PC-9 (cell line): Measurements from ENCODE around the gene RDH16. TPM values are rescaled to one million over a fixed set of nuclear protein-coding genes. Genes with fewer than 3 reads are reported as not detected.

Experiments used
- BruUV-seq: library from RNA; stranded (reverse); fragments of 400-500 nt; replicated peaks from 2 replicates; lab custom pipeline; 2021; lab: Mats Ljungman, UMichigan
- CTCF ChIA-PET: fragments of 300-600 bp; sonication (Branson Sonifier 250); formaldehyde crosslinking; loops from one replicate; lab custom pipeline; 2022; ENCODE audit warnings: antibody characterized with exemption; lab: Charles Lee
- POLR2A ChIA-PET: fragments of 300-600 bp; sonication (Branson Sonifier 250); formaldehyde crosslinking; loops from one replicate; lab custom pipeline; 2022; ENCODE audit warnings: antibody characterized with exemption; ENCODE audit not compliant: unreplicated experiment; lab: Charles Lee
- DNase-seq, 2 experiments: peaks; one replicate each; pipeline versions ENCODE4 v3.0.0 to v3.0.0-alpha.2; 2015 to 2022; ENCODE audit warnings: mixed read lengths in 1 of 2
- H2AFZ ChIP-seq: fragments of 200-600 bp; sonication (generic); 2 replicates; pipeline ENCODE4 v1.8.1; 2017; ENCODE audit warnings: antibody characterized with exemption
- H3F3A ChIP-seq: fragments of 200-600 bp; sonication (generic); 2 replicates; pipeline ENCODE4 v1.8.1; 2017; ENCODE audit warnings: antibody characterized with exemption, mild to moderate bottlenecking, low read depth; ENCODE audit not compliant: insufficient read depth
- H3K27ac ChIP-seq: fragments of 200-600 bp; sonication (generic); 2 replicates; pipeline ENCODE4 v1.6.1; 2016; ENCODE audit warnings: mixed run types
- H3K27me3 ChIP-seq: fragments of 200-600 bp; sonication (generic); 2 replicates; pipeline ENCODE4 v1.6.1; 2016; ENCODE audit warnings: low read depth, mixed run types; ENCODE audit not compliant: insufficient read depth
- H3K36me3 ChIP-seq: fragments of 200-600 bp; sonication (generic); 2 replicates; pipeline ENCODE4 v1.6.1; 2016; ENCODE audit warnings: low read depth, mixed run types
- H3K4me1 ChIP-seq: fragments of 200-600 bp; sonication (generic); replicated peaks from 2 replicates; pipeline ENCODE4 v1.6.1; 2016; ENCODE audit warnings: mixed run types; ENCODE audit not compliant: insufficient read depth
- H3K4me2 ChIP-seq: fragments of 200-600 bp; sonication (generic); 2 replicates; pipeline ENCODE4 v1.6.1; 2017; ENCODE audit warnings: mixed run types
- H3K4me3 ChIP-seq: fragments of 200-600 bp; sonication (generic); 2 replicates; pipeline ENCODE4 v1.6.1; 2016; ENCODE audit warnings: mixed run types
- H3K79me2 ChIP-seq: fragments of 200-600 bp; sonication (generic); 2 replicates; pipeline ENCODE4 v1.6.1; 2017; ENCODE audit warnings: low read depth, mixed run types
- H3K9me2 ChIP-seq: fragments of 200-600 bp; sonication (generic); 2 replicates; pipeline ENCODE4 v1.8.1; 2017; ENCODE audit warnings: mild to moderate bottlenecking; ENCODE audit not compliant: insufficient read depth
- H3K9me3 ChIP-seq: fragments of 200-600 bp; sonication (generic); 2 replicates; pipeline ENCODE4 v1.8.1; 2016; ENCODE audit warnings: low read depth; ENCODE audit not compliant: insufficient read depth
- H4K20me1 ChIP-seq: fragments of 200-600 bp; sonication (generic); 2 replicates; pipeline ENCODE4 v1.8.1; 2017; ENCODE audit not compliant: insufficient read depth
- EZH2 ChIP-seq: fragments of 200-600 bp; sonication (generic); IDR thresholded peaks from 2 replicates; pipeline ENCODE4 v1.8.0; 2017; ENCODE audit warnings: antibody characterized with exemption, low read depth
- intact Hi-C: fragments of 100-400 bp; cut with micrococcal nuclease; formaldehyde crosslinking; loops from one replicate; pipeline ENCODE4 v1.10.0; 2022; ENCODE audit not compliant: unreplicated experiment
- total RNA-seq: library from RNA; stranded (reverse); gene quantifications from 2 replicates; pipeline ENCODE4 v1.2.3, GENCODE V29; 2021
- TF ChIP-seq, protein P1 (sequence below): fragments of 200-600 bp; sonication (generic); conservative IDR thresholded peaks from 2 replicates; pipeline ENCODE4 v1.6.1; 2017; ENCODE audit warnings: mixed run types, antibody characterized with exemption, mild to moderate bottlenecking, moderate library complexity

RDH16 gene
- total RNA-seq, 1 experiment from 2014 or later, result 0.79 TPM

DNA sequence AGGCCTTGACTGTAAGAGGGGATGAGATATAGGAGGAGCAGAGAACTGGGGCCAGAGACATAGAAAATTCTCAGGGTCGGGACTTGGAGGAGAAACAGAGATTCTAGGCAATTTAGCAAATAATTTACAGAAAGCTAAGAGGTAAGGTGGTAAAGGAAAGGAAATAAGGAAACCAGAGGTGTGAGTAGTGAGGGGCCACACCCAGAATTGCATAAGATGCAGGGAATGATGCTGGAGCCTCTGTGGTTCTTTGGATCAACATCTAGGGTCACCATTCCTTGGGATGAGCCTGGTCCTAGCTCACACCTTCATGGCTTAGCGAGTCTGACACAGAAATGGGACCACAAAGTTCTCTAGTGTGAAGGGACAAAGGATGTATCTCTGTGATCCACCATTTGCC is 22.3 kb downstream of the RDH16 start:
- no peak overlapping the region for H2AFZ ChIP-seq
- DNase-seq, result no peak
- BruUV-seq, result no TSS peak

DNA sequence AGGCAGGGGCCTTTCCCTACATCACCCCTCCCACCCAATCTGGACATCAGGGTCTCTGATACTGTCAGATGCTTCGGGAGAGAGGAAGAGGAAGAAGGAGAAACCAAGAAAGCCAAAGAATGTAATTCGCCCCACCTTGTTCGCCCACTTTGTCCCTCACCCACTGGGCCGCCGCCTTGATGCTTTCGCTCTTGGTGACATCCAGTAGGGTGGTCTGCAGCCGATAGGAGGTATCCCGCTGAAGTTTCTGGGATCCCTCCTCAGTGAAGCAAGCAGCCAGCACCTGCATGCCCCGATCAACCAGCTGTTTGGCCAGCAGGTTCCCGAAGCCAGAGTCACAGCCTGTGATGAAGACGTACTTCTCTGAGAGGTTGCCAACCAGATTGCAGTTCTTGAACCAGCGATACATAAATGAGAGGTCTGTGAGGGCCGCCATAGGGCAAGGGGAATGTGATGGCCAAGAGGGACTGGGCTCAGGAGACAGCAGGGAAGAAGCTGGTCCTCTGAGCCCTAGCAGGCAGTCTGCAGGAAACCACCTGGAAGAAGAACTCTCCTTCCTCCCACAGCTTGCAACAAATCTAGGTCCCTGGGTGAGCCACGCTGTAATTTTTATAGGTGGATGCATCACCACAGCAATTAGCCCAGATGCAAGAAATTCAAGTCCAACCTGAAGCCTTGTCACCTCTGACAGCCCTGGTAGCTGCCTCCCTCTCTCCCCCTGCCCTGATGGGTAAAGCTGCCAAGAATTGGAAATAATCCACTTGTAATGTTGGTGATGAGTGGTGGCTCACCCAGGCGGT is 23.4 kb downstream of the RDH16 start, which contains the start of gene SDR9C7:
SDR9C7 (minus strand) TSS at position 583 of the 800 bp plus-strand sequence; CDS start at position 436, 147 bp downstream.
- H4K20me1 ChIP-seq, result no peaks in the 10 kb centered on the region
- DNase-seq, result no peak
- H3F3A ChIP-seq, result no peaks in the 10 kb centered on the region
- H3K36me3 ChIP-seq, result no peaks in the 10 kb centered on the region
- no peak for TF ChIP-seq EZH2
- TF ChIP-seq, protein P1, sequence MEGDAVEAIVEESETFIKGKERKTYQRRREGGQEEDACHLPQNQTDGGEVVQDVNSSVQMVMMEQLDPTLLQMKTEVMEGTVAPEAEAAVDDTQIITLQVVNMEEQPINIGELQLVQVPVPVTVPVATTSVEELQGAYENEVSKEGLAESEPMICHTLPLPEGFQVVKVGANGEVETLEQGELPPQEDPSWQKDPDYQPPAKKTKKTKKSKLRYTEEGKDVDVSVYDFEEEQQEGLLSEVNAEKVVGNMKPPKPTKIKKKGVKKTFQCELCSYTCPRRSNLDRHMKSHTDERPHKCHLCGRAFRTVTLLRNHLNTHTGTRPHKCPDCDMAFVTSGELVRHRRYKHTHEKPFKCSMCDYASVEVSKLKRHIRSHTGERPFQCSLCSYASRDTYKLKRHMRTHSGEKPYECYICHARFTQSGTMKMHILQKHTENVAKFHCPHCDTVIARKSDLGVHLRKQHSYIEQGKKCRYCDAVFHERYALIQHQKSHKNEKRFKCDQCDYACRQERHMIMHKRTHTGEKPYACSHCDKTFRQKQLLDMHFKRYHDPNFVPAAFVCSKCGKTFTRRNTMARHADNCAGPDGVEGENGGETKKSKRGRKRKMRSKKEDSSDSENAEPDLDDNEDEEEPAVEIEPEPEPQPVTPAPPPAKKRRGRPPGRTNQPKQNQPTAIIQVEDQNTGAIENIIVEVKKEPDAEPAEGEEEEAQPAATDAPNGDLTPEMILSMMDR, result no peak
- POLR2A ChIA-PET, result no interaction called here
- no peak within 1 kb of the TSS for H2AFZ ChIP-seq
- intact Hi-C loops, result no loop called here
- no peak within 1 kb of the TSS for H3K4me2 ChIP-seq
- no peak within 1 kb of the TSS for H3K27ac ChIP-seq
- no TSS peak for BruUV-seq
- no peak within 1 kb of the TSS for H3K4me3 ChIP-seq
- H3K9me2 ChIP-seq, result no peaks in the 10 kb centered on the region
- peaks cover 14% of the 10 kb centered on the region; the same call in 1 of the 2 replicates for H3K4me1 ChIP-seq
- CTCF ChIA-PET, result no interaction called here
- H3K9me3 ChIP-seq, result no peaks in the 10 kb centered on the region
- H3K79me2 ChIP-seq, result no peaks in the 10 kb centered on the region
- no peaks in the 10 kb centered on the region for H3K27me3 ChIP-seq

More for the DNA sequence above, 22.3 kb downstream of the RDH16 start:
- H3K4me2 ChIP-seq, result no peak overlapping the region
- no peaks in the 10 kb centered on the region for H3K9me3 ChIP-seq
- ChIA-PET POLR2A (no interaction called here), CTCF (no interaction called here)
- TF ChIP-seq, protein P1, result no peak
- no peak for TF ChIP-seq EZH2
- H3K79me2 ChIP-seq, result no peaks in the 10 kb centered on the region
- no peaks in the 10 kb centered on the region for H3F3A ChIP-seq
- no peaks in the 10 kb centered on the region for H3K9me2 ChIP-seq
- H3K27ac ChIP-seq, result no peak overlapping the region
- no peak overlapping the region for H3K4me3 ChIP-seq
- H3K27me3 ChIP-seq, result no peaks in the 10 kb centered on the region
- H3K4me1 ChIP-seq, result peaks cover 14% of the 10 kb centered on the region; the same call in 1 of the 2 replicates
- no peaks in the 10 kb centered on the region for H4K20me1 ChIP-seq
- intact Hi-C loops, result no loop called here
- no peaks in the 10 kb centered on the region for H3K36me3 ChIP-seq

DNA sequence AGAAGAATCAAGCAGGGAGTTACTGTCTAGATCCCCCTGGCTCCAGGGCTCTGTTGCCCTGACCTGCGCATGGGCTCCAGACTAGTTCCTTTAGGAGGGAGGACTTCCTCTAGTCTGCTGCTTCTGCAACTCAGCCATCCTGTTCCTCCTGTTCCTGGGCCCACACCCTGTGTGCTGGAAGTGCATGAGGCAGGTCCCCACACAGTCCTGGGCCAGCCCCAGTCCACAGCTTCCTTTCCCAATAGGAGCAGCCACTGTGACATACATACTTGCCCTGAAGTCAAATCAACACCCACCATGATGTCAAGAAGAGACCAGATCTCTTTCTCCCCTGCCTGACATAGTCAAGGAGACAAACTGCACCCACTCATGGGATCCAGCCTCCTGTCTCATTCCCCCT is 24.5 kb downstream of the RDH16 start:
- CTCF ChIA-PET, result interaction anchor here (0.8 kb wide), 1 partner anchor 305 kb away, joined by 3 read pairs; no protein-coding TSS in a partner anchor
- BruUV-seq, result no TSS peak
- no peak overlapping the region for H3K27ac ChIP-seq

More for the DNA sequence above, 24.5 kb downstream of the RDH16 start:
- Histone ChIP-seq H3K9me2 (no peaks in the 10 kb centered on the region), H3K4me1 (peaks cover 14% of the 10 kb centered on the region; the same call in 1 of the 2 replicates), H2AFZ (no peak overlapping the region), H3F3A (no peaks in the 10 kb centered on the region), H3K27me3 (no peaks in the 10 kb centered on the region), H3K9me3 (no peaks in the 10 kb centered on the region), H3K36me3 (no peaks in the 10 kb centered on the region), H4K20me1 (no peaks in the 10 kb centered on the region), H3K4me2 (no peak overlapping the region), H3K4me3 (no peak overlapping the region), H3K79me2 (no peaks in the 10 kb centered on the region)
- POLR2A ChIA-PET, result no interaction called here
- intact Hi-C loops, result no loop called here
- TF ChIP-seq, protein P1, result no peak
- no peak for TF ChIP-seq EZH2
- peak; percentile 46 to 48 for DNase-seq
